PC-9 (cell line): ENCODE results near the gene TTR. TPM values are rescaled to one million over a fixed set of nuclear protein-coding genes. Genes with fewer than 3 reads are reported as not detected.

Experiments used
- BruUV-seq: library from RNA; stranded (reverse); fragments of 400-500 nt; replicated peaks from 2 replicates; lab custom pipeline; 2021; lab: Mats Ljungman, UMichigan
- CTCF ChIA-PET: fragments of 300-600 bp; sonication (Branson Sonifier 250); formaldehyde crosslinking; loops from one replicate; lab custom pipeline; 2022; ENCODE audit warnings: antibody characterized with exemption; lab: Charles Lee
- POLR2A ChIA-PET: fragments of 300-600 bp; sonication (Branson Sonifier 250); formaldehyde crosslinking; loops from one replicate; lab custom pipeline; 2022; ENCODE audit warnings: antibody characterized with exemption; ENCODE audit not compliant: unreplicated experiment; lab: Charles Lee
- DNase-seq, 2 experiments: peaks; one replicate each; pipeline versions ENCODE4 v3.0.0 to v3.0.0-alpha.2; 2015 to 2022; ENCODE audit warnings: mixed read lengths in 1 of 2
- H2AFZ ChIP-seq: fragments of 200-600 bp; sonication (generic); 2 replicates; pipeline ENCODE4 v1.8.1; 2017; ENCODE audit warnings: antibody characterized with exemption
- H3F3A ChIP-seq: fragments of 200-600 bp; sonication (generic); 2 replicates; pipeline ENCODE4 v1.8.1; 2017; ENCODE audit warnings: antibody characterized with exemption, mild to moderate bottlenecking, low read depth; ENCODE audit not compliant: insufficient read depth
- H3K27ac ChIP-seq: fragments of 200-600 bp; sonication (generic); 2 replicates; pipeline ENCODE4 v1.6.1; 2016; ENCODE audit warnings: mixed run types
- H3K27me3 ChIP-seq: fragments of 200-600 bp; sonication (generic); 2 replicates; pipeline ENCODE4 v1.6.1; 2016; ENCODE audit warnings: low read depth, mixed run types; ENCODE audit not compliant: insufficient read depth
- H3K36me3 ChIP-seq: fragments of 200-600 bp; sonication (generic); 2 replicates; pipeline ENCODE4 v1.6.1; 2016; ENCODE audit warnings: low read depth, mixed run types
- H3K4me1 ChIP-seq: fragments of 200-600 bp; sonication (generic); replicated peaks from 2 replicates; pipeline ENCODE4 v1.6.1; 2016; ENCODE audit warnings: mixed run types; ENCODE audit not compliant: insufficient read depth
- H3K4me2 ChIP-seq: fragments of 200-600 bp; sonication (generic); 2 replicates; pipeline ENCODE4 v1.6.1; 2017; ENCODE audit warnings: mixed run types
- H3K4me3 ChIP-seq: fragments of 200-600 bp; sonication (generic); 2 replicates; pipeline ENCODE4 v1.6.1; 2016; ENCODE audit warnings: mixed run types
- H3K79me2 ChIP-seq: fragments of 200-600 bp; sonication (generic); 2 replicates; pipeline ENCODE4 v1.6.1; 2017; ENCODE audit warnings: low read depth, mixed run types
- H3K9me2 ChIP-seq: fragments of 200-600 bp; sonication (generic); 2 replicates; pipeline ENCODE4 v1.8.1; 2017; ENCODE audit warnings: mild to moderate bottlenecking; ENCODE audit not compliant: insufficient read depth
- H3K9me3 ChIP-seq: fragments of 200-600 bp; sonication (generic); 2 replicates; pipeline ENCODE4 v1.8.1; 2016; ENCODE audit warnings: low read depth; ENCODE audit not compliant: insufficient read depth
- H4K20me1 ChIP-seq: fragments of 200-600 bp; sonication (generic); 2 replicates; pipeline ENCODE4 v1.8.1; 2017; ENCODE audit not compliant: insufficient read depth
- EZH2 ChIP-seq: fragments of 200-600 bp; sonication (generic); IDR thresholded peaks from 2 replicates; pipeline ENCODE4 v1.8.0; 2017; ENCODE audit warnings: antibody characterized with exemption, low read depth
- intact Hi-C: fragments of 100-400 bp; cut with micrococcal nuclease; formaldehyde crosslinking; loops from one replicate; pipeline ENCODE4 v1.10.0; 2022; ENCODE audit not compliant: unreplicated experiment
- total RNA-seq: library from RNA; stranded (reverse); gene quantifications from 2 replicates; pipeline ENCODE4 v1.2.3, GENCODE V29; 2021
- TF ChIP-seq, protein P1 (sequence below): fragments of 200-600 bp; sonication (generic); conservative IDR thresholded peaks from 2 replicates; pipeline ENCODE4 v1.6.1; 2017; ENCODE audit warnings: mixed run types, antibody characterized with exemption, mild to moderate bottlenecking, moderate library complexity

The TTR gene
- total RNA-seq, 1 experiment from 2014 or later, result not detected

DNA sequence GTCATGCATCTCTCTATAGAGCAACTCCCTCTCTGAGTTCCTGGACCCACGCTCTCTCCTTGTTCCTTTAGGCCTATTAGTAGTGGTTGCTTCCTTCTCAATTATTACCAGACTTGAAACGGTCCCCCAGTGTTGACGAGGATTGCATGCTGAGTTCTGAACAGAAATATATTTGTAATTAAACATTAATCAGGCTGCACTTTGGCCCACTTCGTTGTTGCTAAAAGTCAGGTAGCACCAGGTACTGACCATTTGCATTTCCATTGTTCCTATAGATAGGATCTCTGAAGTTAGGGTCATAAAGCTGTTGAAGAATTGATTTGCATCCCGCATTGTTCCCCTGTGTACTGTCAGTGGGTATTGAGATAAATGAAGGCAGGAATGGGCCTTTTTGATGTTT lies 36.9 kb upstream of the TTR start:
- H3F3A ChIP-seq, result no peaks in the 10 kb centered on the region
- no peak overlapping the region for H2AFZ ChIP-seq
- TF ChIP-seq EZH2, result no peak
- TF ChIP-seq, protein P1, sequence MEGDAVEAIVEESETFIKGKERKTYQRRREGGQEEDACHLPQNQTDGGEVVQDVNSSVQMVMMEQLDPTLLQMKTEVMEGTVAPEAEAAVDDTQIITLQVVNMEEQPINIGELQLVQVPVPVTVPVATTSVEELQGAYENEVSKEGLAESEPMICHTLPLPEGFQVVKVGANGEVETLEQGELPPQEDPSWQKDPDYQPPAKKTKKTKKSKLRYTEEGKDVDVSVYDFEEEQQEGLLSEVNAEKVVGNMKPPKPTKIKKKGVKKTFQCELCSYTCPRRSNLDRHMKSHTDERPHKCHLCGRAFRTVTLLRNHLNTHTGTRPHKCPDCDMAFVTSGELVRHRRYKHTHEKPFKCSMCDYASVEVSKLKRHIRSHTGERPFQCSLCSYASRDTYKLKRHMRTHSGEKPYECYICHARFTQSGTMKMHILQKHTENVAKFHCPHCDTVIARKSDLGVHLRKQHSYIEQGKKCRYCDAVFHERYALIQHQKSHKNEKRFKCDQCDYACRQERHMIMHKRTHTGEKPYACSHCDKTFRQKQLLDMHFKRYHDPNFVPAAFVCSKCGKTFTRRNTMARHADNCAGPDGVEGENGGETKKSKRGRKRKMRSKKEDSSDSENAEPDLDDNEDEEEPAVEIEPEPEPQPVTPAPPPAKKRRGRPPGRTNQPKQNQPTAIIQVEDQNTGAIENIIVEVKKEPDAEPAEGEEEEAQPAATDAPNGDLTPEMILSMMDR, result no peak
- H3K4me1 ChIP-seq, result no peaks in the 10 kb centered on the region
- H4K20me1 ChIP-seq, result no peaks in the 10 kb centered on the region
- ChIA-PET POLR2A (no interaction called here), CTCF (no interaction called here)
- no peak overlapping the region for H3K27ac ChIP-seq
- H3K36me3 ChIP-seq, result no peaks in the 10 kb centered on the region
- no peaks in the 10 kb centered on the region for H3K9me3 ChIP-seq
- no peak for DNase-seq
- intact Hi-C loops, result loop anchor here (5.0 kb wide), 1 partner anchor 403 kb away; no protein-coding TSS in a partner anchor
- H3K4me3 ChIP-seq, result no peak overlapping the region
- H3K79me2 ChIP-seq, result no peaks in the 10 kb centered on the region
- BruUV-seq, result no TSS peak
- H3K9me2 ChIP-seq, result no peaks in the 10 kb centered on the region
- no peaks in the 10 kb centered on the region for H3K27me3 ChIP-seq
- no peak overlapping the region for H3K4me2 ChIP-seq

DNA sequence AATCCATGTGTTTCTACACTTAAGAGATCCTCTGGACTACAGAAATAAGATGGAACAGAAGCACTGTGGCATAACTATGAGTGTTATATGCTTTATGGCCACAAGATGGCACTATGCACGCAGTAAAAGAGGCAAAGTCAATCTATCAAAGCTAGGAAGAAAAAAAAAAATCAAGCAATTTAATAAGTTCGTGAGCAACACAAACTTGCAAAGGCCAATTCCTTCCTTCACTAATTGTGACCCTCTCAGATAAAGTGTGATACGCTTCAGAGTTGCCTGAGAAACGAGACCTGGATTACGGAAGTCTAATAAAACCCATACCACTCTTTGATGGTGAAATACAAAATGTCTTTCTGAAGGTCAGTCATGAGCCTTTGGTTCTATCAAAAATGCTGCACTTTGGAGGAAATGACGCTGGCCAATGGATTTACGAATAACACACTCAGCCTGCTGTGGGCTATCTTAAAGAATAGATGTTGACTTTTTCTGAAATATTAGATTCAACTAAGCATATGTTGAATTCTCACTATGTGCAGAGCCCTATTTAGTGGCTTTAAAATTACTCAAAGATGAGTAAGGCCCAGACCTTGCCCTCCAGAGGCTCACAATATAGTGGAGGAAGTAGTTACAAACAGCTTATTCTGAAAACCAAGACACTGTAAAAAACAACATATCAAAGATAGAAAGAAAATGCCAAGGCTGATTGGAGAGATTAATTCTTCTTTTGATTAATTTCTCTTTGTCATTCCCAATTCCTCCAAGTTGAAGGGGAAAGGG lies 35.5 kb upstream of the TTR start:
- no TSS peak for BruUV-seq
- Histone ChIP-seq H3K36me3 (no peaks in the 10 kb centered on the region), H3K79me2 (no peaks in the 10 kb centered on the region), H4K20me1 (no peaks in the 10 kb centered on the region), H3K4me3 (no peak overlapping the region), H3K4me2 (peak overlapping the region; percentile 37; the same call in 1 of the 2 replicates), H3K4me1 (no peaks in the 10 kb centered on the region), H3K27me3 (no peaks in the 10 kb centered on the region), H2AFZ (no peak overlapping the region), H3K9me3 (no peaks in the 10 kb centered on the region), H3K9me2 (no peaks in the 10 kb centered on the region), H3K27ac (no peak overlapping the region), H3F3A (no peaks in the 10 kb centered on the region)
- POLR2A ChIA-PET, result no interaction called here
- CTCF ChIA-PET, result interaction anchor here (0.6 kb wide), 1 partner anchor 169 kb away, joined by 4 read pairs; no protein-coding TSS in a partner anchor
- peak; percentile 31 to 37 for DNase-seq
- intact Hi-C loops, result loop anchor here (1.0 to 5.0 kb wide), 5 partner anchors 131 to 585 kb away; no protein-coding TSS in a partner anchor
- TF ChIP-seq, protein P1, result peak; percentile 82
- TF ChIP-seq EZH2, result no peak

DNA sequence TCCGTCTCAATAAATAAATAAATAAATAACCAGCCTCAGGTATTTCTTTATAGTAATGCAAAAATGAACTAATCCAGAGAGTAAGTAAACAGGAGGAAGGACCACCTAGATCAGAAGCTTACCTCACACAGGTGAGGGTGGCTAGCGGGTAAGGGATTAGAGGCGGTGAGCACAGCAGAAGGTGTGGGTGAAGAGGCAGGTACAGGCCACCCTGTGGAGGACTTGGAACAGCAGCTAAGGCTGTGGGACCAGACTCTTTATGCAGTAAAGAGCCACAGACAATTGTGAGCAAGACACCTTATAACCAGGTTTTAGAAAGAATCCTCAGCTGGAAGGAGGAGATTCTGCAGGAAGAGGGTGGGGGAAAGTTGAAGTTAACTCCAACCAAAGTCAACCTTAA lies 34.2 kb upstream of the TTR start:
- no peaks in the 10 kb centered on the region for H3K79me2 ChIP-seq
- H3F3A ChIP-seq, result no peaks in the 10 kb centered on the region
- no peaks in the 10 kb centered on the region for H4K20me1 ChIP-seq
- intact Hi-C loops, result loop anchor here (2.0 to 5.0 kb wide), 4 partner anchors 133 to 587 kb away; no protein-coding TSS in a partner anchor
- TF ChIP-seq, protein P1, result no peak
- TF ChIP-seq EZH2, result no peak
- H2AFZ ChIP-seq, result no peak overlapping the region
- H3K4me1 ChIP-seq, result no peaks in the 10 kb centered on the region
- BruUV-seq, result no TSS peak
- DNase-seq, result no peak
- H3K4me2 ChIP-seq, result no peak overlapping the region
- no peaks in the 10 kb centered on the region for H3K9me2 ChIP-seq
- no peaks in the 10 kb centered on the region for H3K36me3 ChIP-seq
- no peak overlapping the region for H3K4me3 ChIP-seq
- POLR2A ChIA-PET, result interaction anchor here (0.7 kb wide), 1 partner anchor 458 kb away, joined by 4 read pairs; no protein-coding TSS in a partner anchor
- no peaks in the 10 kb centered on the region for H3K9me3 ChIP-seq
- no peaks in the 10 kb centered on the region for H3K27me3 ChIP-seq
- H3K27ac ChIP-seq, result no peak overlapping the region
- CTCF ChIA-PET, result no interaction called here
